Vagina (tissue), 2 donors: Measurements from ENCODE around the gene TOP3A. TPM values are rescaled to one million over a fixed set of nuclear protein-coding genes. Genes with fewer than 3 reads are reported as not detected.

Source experiments
- DNase-seq, 2 donors: peaks; one replicate each; pipeline ENCODE4 v3.0.0-alpha.2; 2017; ENCODE audit errors: extremely low spot score in 2 of 2
- H3K27ac ChIP-seq: fragments of 200-600 bp; sonication (generic); one replicate; pipeline ENCODE4 v1.5.1; 2019
- H3K27me3 ChIP-seq: fragments of 200-600 bp; sonication (generic); one replicate; pipeline ENCODE4 v1.5.1; 2019
- H3K36me3 ChIP-seq, 2 donors: fragments of 200-600 bp; sonication (generic); one replicate each; pipeline ENCODE4 v1.5.1; 2017 to 2019
- H3K4me1 ChIP-seq: fragments of 200-600 bp; sonication (generic); one replicate; pipeline ENCODE4 v1.5.1; 2019
- H3K4me3 ChIP-seq, 2 donors: fragments of 200-600 bp; sonication (generic); 1 replicate in 1 of 2; 2 replicates in 1 of 2; pipeline ENCODE4 v1.5.1; 2016 to 2019
- H3K9me3 ChIP-seq: fragments of 200-600 bp; sonication (generic); one replicate; pipeline ENCODE4 v1.5.1; 2019
- POLR2A ChIP-seq, 2 donors: fragments of 450-650 bp; IDR thresholded peaks; one replicate each; pipeline ENCODE4 v1.6.1; 2017; ENCODE audit warnings: antibody characterized with exemption in 2 of 2, mild to moderate bottlenecking in 2 of 2, moderate library complexity in 2 of 2
- POLR2AphosphoS5 ChIP-seq, 2 donors: sonication (generic); formaldehyde crosslinking; IDR thresholded peaks; one replicate each; pipeline ENCODE4 v1.9.0; 2017; ENCODE audit warnings: antibody characterized with exemption in 2 of 2, mild to moderate bottlenecking in 2 of 2, low read depth in 1 of 2; ENCODE audit not compliant: insufficient read depth in 1 of 2
- intact Hi-C: fragments of 100-400 bp; cut with DNase I; formaldehyde crosslinking; loops from one replicate; pipeline ENCODE4 v1.15.1; 2023
- total RNA-seq: library from RNA; depleted of rRNA; stranded (reverse); fragments of >200 nt; gene quantifications from one replicate; pipeline ENCODE4 v1.2.3, GENCODE V29; 2016
- TF ChIP-seq, protein P1 (sequence below), 3 experiments: fragments of 450-650 bp in 2 of 3; fragments of 200-600 bp in 1 of 3; sonication (generic) in 1 of 3; IDR thresholded peaks; one replicate each; pipeline ENCODE4 v1.5.1; 2017 to 2019; ENCODE audit warnings: antibody characterized with exemption in 3 of 3, mild to moderate bottlenecking in 2 of 3, moderate library complexity in 2 of 3

The TOP3A gene
- total RNA-seq, 1 donor from 2014 or later: 15.5 TPM

DNA sequence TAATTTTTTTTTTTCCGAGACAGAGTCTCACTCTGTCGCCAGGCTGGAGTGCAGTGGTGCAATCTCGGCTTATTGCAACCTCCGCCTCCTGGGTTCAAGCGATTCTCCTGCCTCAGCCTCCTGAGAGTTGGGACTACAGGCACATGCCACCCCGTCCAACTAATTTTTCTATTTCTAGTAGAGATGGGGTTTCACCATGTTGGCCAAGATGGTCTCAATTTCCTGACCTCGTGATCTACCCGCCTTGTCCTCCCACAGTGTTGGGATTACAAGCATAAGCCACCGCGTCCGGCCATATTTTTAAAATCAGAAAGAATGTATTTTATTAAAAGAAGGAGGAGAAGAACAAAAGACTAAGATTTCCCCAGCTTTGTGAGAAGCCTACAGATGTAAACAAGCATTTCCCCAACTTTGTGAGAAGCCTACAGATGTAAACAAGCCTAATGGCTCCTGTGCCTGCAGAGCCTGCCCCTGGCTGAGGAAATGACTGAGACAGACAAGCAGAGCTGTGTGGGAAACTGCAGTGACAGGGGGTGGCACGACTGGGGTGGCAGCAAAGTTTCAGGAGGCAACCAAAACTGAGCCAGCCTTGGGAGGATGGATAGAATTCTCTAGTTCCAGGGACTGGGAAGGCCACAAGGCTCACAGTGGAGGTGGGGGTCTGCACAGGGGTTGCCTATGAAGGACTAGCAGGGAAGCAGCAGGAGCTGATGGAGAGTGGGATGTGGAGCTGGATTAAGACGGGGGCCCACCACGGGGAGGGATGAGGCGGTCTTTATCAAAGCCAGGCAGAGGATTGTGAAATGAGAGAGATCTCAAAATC lies 22.9 kb downstream of the TOP3A start:
- intact Hi-C loops: no loop called here
- TF ChIP-seq, protein P1, sequence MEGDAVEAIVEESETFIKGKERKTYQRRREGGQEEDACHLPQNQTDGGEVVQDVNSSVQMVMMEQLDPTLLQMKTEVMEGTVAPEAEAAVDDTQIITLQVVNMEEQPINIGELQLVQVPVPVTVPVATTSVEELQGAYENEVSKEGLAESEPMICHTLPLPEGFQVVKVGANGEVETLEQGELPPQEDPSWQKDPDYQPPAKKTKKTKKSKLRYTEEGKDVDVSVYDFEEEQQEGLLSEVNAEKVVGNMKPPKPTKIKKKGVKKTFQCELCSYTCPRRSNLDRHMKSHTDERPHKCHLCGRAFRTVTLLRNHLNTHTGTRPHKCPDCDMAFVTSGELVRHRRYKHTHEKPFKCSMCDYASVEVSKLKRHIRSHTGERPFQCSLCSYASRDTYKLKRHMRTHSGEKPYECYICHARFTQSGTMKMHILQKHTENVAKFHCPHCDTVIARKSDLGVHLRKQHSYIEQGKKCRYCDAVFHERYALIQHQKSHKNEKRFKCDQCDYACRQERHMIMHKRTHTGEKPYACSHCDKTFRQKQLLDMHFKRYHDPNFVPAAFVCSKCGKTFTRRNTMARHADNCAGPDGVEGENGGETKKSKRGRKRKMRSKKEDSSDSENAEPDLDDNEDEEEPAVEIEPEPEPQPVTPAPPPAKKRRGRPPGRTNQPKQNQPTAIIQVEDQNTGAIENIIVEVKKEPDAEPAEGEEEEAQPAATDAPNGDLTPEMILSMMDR (IDR thresholded peaks at IDR 0.05): no peak
- TF ChIP-seq POLR2A (IDR thresholded peaks at IDR 0.05): no peak
- TF ChIP-seq POLR2AphosphoS5 (IDR thresholded peaks at IDR 0.05; ENCODE audit: insufficient read depth in 1 of 2, low read depth in 1 of 2): no peak
- H3K4me3 ChIP-seq: no peak overlapping the region
- H3K36me3 ChIP-seq: peaks cover 0 to 72% of the 10 kb centered on the region in 2 donors
- no peaks in the 10 kb centered on the region for H3K27me3 ChIP-seq
- no peaks in the 10 kb centered on the region for H3K9me3 ChIP-seq
- no peak for DNase-seq
- no peak overlapping the region for H3K27ac ChIP-seq
- no peaks in the 10 kb centered on the region for H3K4me1 ChIP-seq

DNA sequence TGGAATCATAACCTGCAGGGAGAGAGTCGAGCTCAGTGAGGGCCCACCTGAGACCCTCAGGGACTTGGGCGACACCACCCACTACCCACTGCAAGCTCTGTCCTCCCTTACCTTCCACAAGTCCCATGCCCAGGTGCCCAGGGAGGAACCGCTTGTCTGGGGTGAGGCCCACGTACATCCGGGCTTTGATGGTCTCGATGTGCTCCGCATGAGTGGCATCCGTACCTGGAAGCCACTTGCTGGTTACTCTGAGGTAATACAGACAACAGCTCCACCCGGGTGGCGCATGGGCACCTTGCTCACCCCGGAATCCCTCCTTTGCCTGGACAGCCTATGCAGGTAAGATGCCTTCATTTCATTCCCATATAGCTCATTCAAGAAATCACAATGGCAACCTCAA lies 29.5 kb downstream of the TOP3A start:
- peaks cover 0 to 72% of the 10 kb centered on the region in 2 donors for H3K36me3 ChIP-seq
- H3K4me1 ChIP-seq: no peaks in the 10 kb centered on the region
- DNase-seq: no peak
- no peaks in the 10 kb centered on the region for H3K27me3 ChIP-seq
- intact Hi-C loops: no loop called here
- TF ChIP-seq POLR2AphosphoS5 (IDR thresholded peaks at IDR 0.05; ENCODE audit: insufficient read depth in 1 of 2, low read depth in 1 of 2) (no peak), POLR2A (IDR thresholded peaks at IDR 0.05) (no peak)
- TF ChIP-seq, protein P1 (IDR thresholded peaks at IDR 0.05): no peak
- no peak overlapping the region for H3K27ac ChIP-seq
- no peaks in the 10 kb centered on the region for H3K9me3 ChIP-seq
- no peak overlapping the region for H3K4me3 ChIP-seq

DNA sequence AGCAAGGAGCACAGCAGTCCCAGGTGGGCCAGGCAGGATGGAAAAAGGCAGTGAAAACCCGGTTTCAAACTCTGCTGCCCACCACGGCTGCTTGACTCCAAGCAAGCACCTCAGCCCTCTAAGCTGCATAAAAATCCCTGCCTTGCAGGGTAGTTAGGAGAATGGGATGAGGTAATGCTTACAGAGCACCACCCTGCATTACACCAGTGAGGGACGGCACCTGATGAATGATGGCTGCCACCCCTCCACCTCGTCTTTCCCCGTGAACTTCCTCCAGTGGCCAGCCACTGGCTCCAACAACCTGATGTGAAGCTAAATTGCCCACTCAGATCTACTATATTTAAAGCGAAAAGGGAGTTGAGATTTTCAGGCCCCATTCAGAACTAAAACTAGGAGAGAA lies 33.0 kb downstream of the TOP3A start:
- H3K27ac ChIP-seq: no peak overlapping the region
- H3K27me3 ChIP-seq: no peaks in the 10 kb centered on the region
- intact Hi-C loops: no loop called here
- peaks cover 0 to 80% of the 10 kb centered on the region in 2 donors for H3K36me3 ChIP-seq
- H3K9me3 ChIP-seq: no peaks in the 10 kb centered on the region
- no peak for TF ChIP-seq POLR2AphosphoS5 (IDR thresholded peaks at IDR 0.05; ENCODE audit: insufficient read depth in 1 of 2, low read depth in 1 of 2)
- TF ChIP-seq, protein P1 (IDR thresholded peaks at IDR 0.05): no peak
- no peak for TF ChIP-seq POLR2A (IDR thresholded peaks at IDR 0.05)
- DNase-seq: no peak
- no peaks in the 10 kb centered on the region for H3K4me1 ChIP-seq
- H3K4me3 ChIP-seq: no peak overlapping the region

DNA sequence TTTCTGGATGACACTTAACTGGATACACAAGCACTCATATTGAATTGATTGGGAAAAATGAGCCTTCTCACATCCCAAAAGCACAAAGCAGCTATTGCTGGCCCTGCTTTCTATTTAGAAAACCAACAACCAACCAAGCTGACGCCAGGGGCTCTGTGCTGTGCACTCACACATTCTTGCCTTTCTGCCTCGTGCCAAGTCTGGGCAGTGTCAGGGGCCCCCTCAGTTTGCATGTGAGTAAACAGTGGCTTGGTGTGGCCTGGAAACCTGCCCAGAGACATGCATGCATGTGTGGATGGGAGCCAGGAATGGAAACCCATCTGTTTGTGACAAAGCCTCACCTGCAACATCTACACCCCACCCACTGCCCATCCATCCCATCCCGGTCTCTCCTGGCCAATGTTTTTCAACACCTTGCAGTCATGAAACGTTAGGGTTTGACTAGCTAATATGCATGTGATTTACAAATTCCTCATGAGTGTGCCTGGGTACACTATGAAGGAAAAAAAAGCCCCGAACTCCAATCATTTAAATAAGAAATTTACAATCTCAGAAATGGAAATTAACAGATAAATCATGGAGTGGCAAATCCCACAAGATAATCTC lies 33.9 kb downstream of the TOP3A start:
- intact Hi-C loops: no loop called here
- Histone ChIP-seq H3K36me3 (peaks cover 0 to 86% of the 10 kb centered on the region in 2 donors), H3K27me3 (no peaks in the 10 kb centered on the region), H3K9me3 (no peaks in the 10 kb centered on the region), H3K4me3 (no peak overlapping the region), H3K27ac (no peak overlapping the region), H3K4me1 (no peaks in the 10 kb centered on the region)
- TF ChIP-seq POLR2AphosphoS5 (IDR thresholded peaks at IDR 0.05; ENCODE audit: insufficient read depth in 1 of 2, low read depth in 1 of 2) (no peak), POLR2A (IDR thresholded peaks at IDR 0.05) (no peak)
- TF ChIP-seq, protein P1 (IDR thresholded peaks at IDR 0.05): no peak
- no peak for DNase-seq

DNA sequence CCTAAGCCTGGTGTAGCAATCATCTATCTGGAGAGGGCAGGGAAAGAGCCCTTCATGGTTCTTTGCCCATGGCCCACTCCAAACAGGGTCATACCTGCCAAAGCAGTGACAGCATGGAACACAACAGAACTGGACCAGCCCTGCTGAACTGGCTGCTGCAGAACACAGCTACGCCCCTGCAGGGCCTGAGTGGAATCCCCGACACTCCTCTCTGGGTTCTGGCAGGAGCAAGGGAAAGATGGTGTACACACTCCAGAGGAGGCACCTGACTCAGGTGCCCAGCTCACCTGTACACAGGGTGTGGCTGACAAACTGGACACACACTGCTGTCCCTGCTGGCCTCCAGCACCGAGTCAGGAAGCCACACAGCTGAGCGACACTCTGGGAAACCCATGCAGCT lies 34.5 kb downstream of the TOP3A start:
- Histone ChIP-seq H3K9me3 (no peaks in the 10 kb centered on the region), H3K36me3 (peaks cover 0 to 82% of the 10 kb centered on the region in 2 donors), H3K27ac (no peak overlapping the region), H3K27me3 (no peaks in the 10 kb centered on the region), H3K4me1 (no peaks in the 10 kb centered on the region), H3K4me3 (no peak overlapping the region)
- DNase-seq: no peak
- intact Hi-C loops: no loop called here
- no peak for TF ChIP-seq POLR2AphosphoS5 (IDR thresholded peaks at IDR 0.05; ENCODE audit: insufficient read depth in 1 of 2, low read depth in 1 of 2)
- no peak for TF ChIP-seq POLR2A (IDR thresholded peaks at IDR 0.05)
- TF ChIP-seq, protein P1 (IDR thresholded peaks at IDR 0.05): no peak
